ENCODE measurements around the gene ANKRD55. TPM values are rescaled to one million over a fixed set of nuclear protein-coding genes. Genes with fewer than 3 reads are reported as not detected.
A peak's percentile ranks its signal among the peaks of the same experiment; 100 is the strongest.

Gene ANKRD55
- total RNA-seq, 2 experiments from 2014 or later: 9.7 to 10.2 TPM

DNA sequence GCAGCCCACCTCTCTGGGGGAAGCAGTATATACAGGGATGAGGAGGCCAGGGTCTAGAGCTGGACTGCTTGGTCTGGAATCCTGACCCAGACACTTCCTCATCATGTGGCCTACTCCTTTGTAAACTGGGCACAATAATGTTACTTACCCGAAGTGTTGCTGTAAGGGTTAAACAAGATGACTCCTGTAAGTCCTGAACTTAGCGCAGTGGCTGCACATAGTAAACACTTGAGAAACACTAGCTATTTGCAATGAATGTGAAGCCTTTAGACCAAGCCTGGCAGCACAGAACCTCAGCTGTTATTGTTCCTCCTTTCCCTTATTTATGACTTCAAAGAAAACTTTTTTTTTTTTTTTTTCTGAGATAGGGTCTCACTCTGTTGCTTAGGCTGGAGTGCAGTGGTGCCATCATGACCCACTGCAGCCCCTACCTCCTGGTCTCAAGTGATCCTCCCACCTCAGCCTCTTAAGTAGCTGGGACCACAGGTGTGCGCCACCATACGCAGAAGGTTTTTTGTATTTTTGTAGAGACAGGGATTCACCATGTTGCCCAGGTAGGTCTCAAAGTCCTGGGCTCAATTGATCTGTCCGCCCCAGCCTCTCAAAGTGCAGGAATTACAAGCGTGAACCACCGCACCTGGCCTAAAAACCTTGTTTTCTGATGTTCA lies 142.2 kb downstream of the ANKRD55 start:
- H3K4me3 ChIP-seq (ENCODE audit: low read length): no peak overlapping the region
- CTCF ChIA-PET: interaction anchor here (0.6 to 0.7 kb wide), 3 partner anchors 22 to 57 kb away, joined by 3 to 4 read pairs (median 3); no protein-coding TSS in a partner anchor
- Mint-ChIP-seq H3K36me3 (ENCODE audit: low read depth) (no peaks in the 10 kb centered on the region), H3K27me3 (no peaks in the 10 kb centered on the region), H3K4me3 (peak overlapping the region; percentile 42), H3K9me3 (no peaks in the 10 kb centered on the region), H3K4me1 (ENCODE audit: low read depth) (peaks cover 74% of the 10 kb centered on the region), H3K27ac (peak overlapping the region; percentile 69)
- intact Hi-C loops (cut with DNase I, micrococcal nuclease): no loop called here
- H3K9me3 ChIP-seq (ENCODE audit: control insufficient read depth in 1 of 2, insufficient read depth in 1 of 2, low read length in 2 of 2): no peaks in the 10 kb centered on the region
- peak overlapping the region in 1 of 2 donors; percentile 31 for H3K27ac ChIP-seq (ENCODE audit: low read depth in 1 of 2, low read length in 2 of 2)
- no peak for ATAC-seq (ENCODE audit: poor library complexity)
- no peaks in the 10 kb centered on the region for H3K27me3 ChIP-seq (ENCODE audit: control insufficient read depth in 1 of 2, insufficient read depth in 2 of 2, low read length in 2 of 2)
- peaks cover 52% of the 10 kb centered on the region for H3K4me1 ChIP-seq (ENCODE audit: insufficient read depth, low read length)
- DNase-seq: no peak
- no peaks in the 10 kb centered on the region for H3K36me3 ChIP-seq (ENCODE audit: insufficient read depth, low read length)
- POLR2A ChIA-PET: interaction anchor here (0.9 to 6.3 kb wide), 11 partner anchors 9 to 109 kb away, joined by 3 to 54 read pairs (median 4); partner anchors contain the start of gene IL6ST
- TF ChIP-seq CTCF (IDR thresholded peaks at IDR 0.05): no peak

DNA sequence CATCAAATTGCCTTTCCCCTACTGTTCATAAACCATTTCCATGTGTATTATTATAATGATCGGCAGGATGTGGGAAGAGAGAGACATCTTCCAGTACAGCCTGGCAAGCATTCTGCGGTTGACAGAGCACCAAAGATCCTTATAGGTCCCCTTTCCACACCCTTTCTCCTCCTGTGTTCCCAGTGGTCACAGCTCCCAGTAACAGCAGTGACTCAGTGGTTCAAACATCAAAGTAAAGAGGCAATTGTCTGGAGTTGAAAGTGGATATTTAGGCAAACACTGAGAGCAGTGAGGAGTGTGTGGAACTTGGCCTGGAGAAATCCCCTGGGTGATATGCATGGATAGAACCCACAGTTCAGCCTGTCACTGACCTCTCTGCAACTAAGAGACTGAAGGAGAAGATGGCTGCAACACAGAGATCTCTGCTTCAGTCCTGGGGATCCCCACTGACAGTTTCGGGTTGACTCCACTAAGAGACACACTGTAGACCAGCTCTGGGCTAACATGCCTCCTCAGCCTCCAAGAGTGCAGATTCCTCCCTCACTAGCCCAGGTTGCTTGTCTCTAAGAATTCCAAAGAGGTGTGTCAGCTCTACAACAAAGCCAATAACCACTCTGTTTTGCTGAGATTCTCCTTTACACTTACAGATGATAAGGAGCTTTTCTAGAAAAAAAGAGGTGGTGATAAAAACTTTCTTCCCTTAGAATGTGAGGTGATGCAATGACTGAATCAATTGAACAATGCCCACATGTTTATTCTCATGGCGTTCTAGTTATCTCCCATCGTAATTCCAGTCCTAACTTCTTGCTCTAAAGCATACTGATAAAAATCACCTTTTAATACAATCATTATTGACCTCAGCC lies 143.9 kb downstream of the ANKRD55 start:
- H3K4me3 ChIP-seq (ENCODE audit: low read length): no peak overlapping the region
- no peak overlapping the region for H3K4me3 Mint-ChIP-seq
- ATAC-seq (ENCODE audit: poor library complexity): no peak
- TF ChIP-seq CTCF (IDR thresholded peaks at IDR 0.05): no peak
- peaks cover 70% of the 10 kb centered on the region for H3K4me1 Mint-ChIP-seq (ENCODE audit: low read depth)
- no peak overlapping the region for H3K27ac Mint-ChIP-seq
- H3K9me3 Mint-ChIP-seq: no peaks in the 10 kb centered on the region
- no peaks in the 10 kb centered on the region for H3K27me3 Mint-ChIP-seq
- no peaks in the 10 kb centered on the region for H3K27me3 ChIP-seq (ENCODE audit: control insufficient read depth in 1 of 2, insufficient read depth in 2 of 2, low read length in 2 of 2)
- CTCF ChIA-PET: no interaction called here
- H3K4me1 ChIP-seq (ENCODE audit: insufficient read depth, low read length): peaks cover 37% of the 10 kb centered on the region
- DNase-seq: no peak
- H3K27ac ChIP-seq (ENCODE audit: low read depth in 1 of 2, low read length in 2 of 2): no peak overlapping the region
- POLR2A ChIA-PET: interaction anchor here (1.1 to 1.4 kb wide), 2 partner anchors 9 to 95 kb away, joined by 3 to 4 read pairs; partner anchors contain the start of gene IL6ST
- no peaks in the 10 kb centered on the region for H3K36me3 ChIP-seq (ENCODE audit: insufficient read depth, low read length)
- no peaks in the 10 kb centered on the region for H3K9me3 ChIP-seq (ENCODE audit: control insufficient read depth in 1 of 2, insufficient read depth in 1 of 2, low read length in 2 of 2)
- no peaks in the 10 kb centered on the region for H3K36me3 Mint-ChIP-seq (ENCODE audit: low read depth)
- intact Hi-C loops (cut with DNase I, micrococcal nuclease): no loop called here

DNA sequence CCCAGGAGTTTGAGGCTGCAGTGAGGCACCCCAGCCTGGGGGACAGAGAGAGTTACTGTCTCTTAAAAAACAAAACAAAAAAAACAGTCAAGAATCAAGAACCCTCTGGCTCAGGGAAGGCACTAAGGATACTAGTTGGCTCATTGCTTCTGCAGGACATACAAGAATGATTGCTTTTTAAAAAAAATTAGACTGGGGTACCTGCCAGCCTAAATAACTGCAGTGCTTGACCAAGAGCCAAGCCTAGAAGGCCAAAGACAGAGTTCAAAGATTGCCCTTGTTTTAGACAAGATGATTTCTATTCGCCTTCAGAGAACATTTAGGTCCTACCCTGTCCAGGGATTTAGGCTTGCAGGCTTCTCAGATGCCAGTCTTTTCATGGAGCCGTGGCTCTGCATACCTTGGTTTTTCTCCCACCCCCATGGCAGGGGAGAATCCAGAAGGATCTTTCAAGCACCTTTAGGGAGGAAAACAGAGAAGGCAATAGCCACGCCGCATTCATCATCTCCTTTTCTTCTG lies 144.6 kb downstream of the ANKRD55 start:
- Histone ChIP-seq H3K27me3 (ENCODE audit: control insufficient read depth in 1 of 2, insufficient read depth in 2 of 2, low read length in 2 of 2) (no peaks in the 10 kb centered on the region), H3K27ac (ENCODE audit: low read depth in 1 of 2, low read length in 2 of 2) (no peak overlapping the region), H3K9me3 (ENCODE audit: control insufficient read depth in 1 of 2, insufficient read depth in 1 of 2, low read length in 2 of 2) (peaks cover 0 to 3% of the 10 kb centered on the region in 2 experiments), H3K4me3 (ENCODE audit: low read length) (no peak overlapping the region), H3K36me3 (ENCODE audit: insufficient read depth, low read length) (no peaks in the 10 kb centered on the region), H3K4me1 (ENCODE audit: insufficient read depth, low read length) (peaks cover 30% of the 10 kb centered on the region)
- TF ChIP-seq CTCF (IDR thresholded peaks at IDR 0.05): no peak
- no peak for ATAC-seq (ENCODE audit: poor library complexity)
- no peaks in the 10 kb centered on the region for H3K27me3 Mint-ChIP-seq
- H3K9me3 Mint-ChIP-seq: no peaks in the 10 kb centered on the region
- POLR2A ChIA-PET: no interaction called here
- H3K4me1 Mint-ChIP-seq (ENCODE audit: low read depth): peaks cover 68% of the 10 kb centered on the region
- intact Hi-C loops (cut with DNase I, micrococcal nuclease): no loop called here
- CTCF ChIA-PET: no interaction called here
- DNase-seq: no peak
- H3K4me3 Mint-ChIP-seq: no peak overlapping the region
- no peak overlapping the region for H3K27ac Mint-ChIP-seq
- no peaks in the 10 kb centered on the region for H3K36me3 Mint-ChIP-seq (ENCODE audit: low read depth)
